ENCODE results near the gene HNRNPCL2. TPM values are rescaled to one million over a fixed set of nuclear protein-coding genes. Genes with fewer than 3 reads are reported as not detected.
"Not testable (repeated sequence)": the region's sequence is repeated elsewhere in the genome, so short reads cannot be mapped to it uniquely, and the experiment has no call there.

HNRNPCL2 gene
- total RNA-seq (2014; rRNA removed; shearing (Covaris generic)) = not detected in 2 replicates
- polyA plus RNA-seq (2015; cell fraction: cytosol; rRNA removed) = not detected in 2 replicates
- not detected in 2 replicates for polyA plus RNA-seq (2015; cell fraction: nucleus; rRNA removed)

GRCh38 chr1:13116754-13117153, at the start of gene HNRNPCL2:
Gene HNRNPCL2 (minus strand): TSS chr1:13116854. CDS start chr1:13116400, 454 bp downstream.
- DNase-seq (ENCODE audit: low read depth, low spot score); in situ Hi-C loops (cut with HindIII; ENCODE audit: low pct_unique_long_range_greater_than_20kb, low sequenced_read_pairs): not testable (repeated sequence)

GRCh38 chr1:13165531-13165930, 48.9 kb upstream of the HNRNPCL2 start, which contains the start of gene HNRNPCL4:
Gene HNRNPCL4 (minus strand): TSS chr1:13165631. CDS start chr1:13165467, 164 bp downstream.
- in situ Hi-C loops (cut with HindIII; ENCODE audit: low pct_unique_long_range_greater_than_20kb, low sequenced_read_pairs) = not testable (repeated sequence)

DNA sequence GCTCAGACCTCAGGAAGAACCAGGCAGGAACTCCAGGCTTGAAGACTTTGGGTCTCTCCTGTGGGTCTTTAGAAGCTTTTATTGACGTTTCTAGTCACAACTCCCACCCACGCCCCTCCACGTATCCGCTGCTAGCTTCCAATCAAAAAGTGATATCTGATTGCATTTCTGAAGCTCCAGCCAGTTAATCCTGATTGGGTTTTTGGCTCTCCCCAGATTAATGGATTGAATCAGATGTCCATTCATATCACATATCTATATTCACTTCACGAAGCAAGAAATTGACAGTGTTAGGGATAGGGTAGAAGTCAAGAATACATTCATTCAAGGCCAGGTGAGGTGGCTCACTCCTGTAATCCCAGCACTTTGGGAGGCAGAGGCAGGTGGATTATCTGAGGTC, 39.3 kb upstream of the HNRNPCL2 start, which contains the start of gene PRAMEF26:
Gene PRAMEF26, minus strand, starts transcription at position 101 of the 400 bp plus-strand sequence. CDS start 2,914 bp downstream, outside the sequence.
- DNase-seq (ENCODE audit: low read depth, low spot score); in situ Hi-C loops (cut with HindIII; ENCODE audit: low pct_unique_long_range_greater_than_20kb, low sequenced_read_pairs): not testable (repeated sequence)

More at GRCh38 chr1:13165531-13165930, 48.9 kb upstream of the HNRNPCL2 start, which contains the start of gene HNRNPCL4:
- DNase-seq (ENCODE audit: low read depth, low spot score) = not testable (repeated sequence)

- in situ Hi-C loops (cut with HindIII; ENCODE audit: low pct_unique_long_range_greater_than_20kb, low sequenced_read_pairs); DNase-seq (ENCODE audit: low read depth, low spot score): not testable (repeated sequence)
These were observed 46.2 kb downstream of the HNRNPCL2 start, which contains the start of gene PRAMEF25 for GRCh38 chr1:13070474-13070873. Gene PRAMEF25 (plus strand): TSS chr1:13070774. CDS start chr1:13073694, 2,920 bp downstream.

Other genes with a start within 250 kb of the HNRNPCL2 start
- gene PRAMEF4, start 230.7 kb downstream of the HNRNPCL2 start, total RNA-seq (2014; rRNA removed; shearing (Covaris generic)) = not detected in 2 replicates
- gene PRAMEF10, start 218.6 kb downstream of the HNRNPCL2 start, total RNA-seq (2014; rRNA removed; shearing (Covaris generic)) = not detected in 2 replicates
- not detected in 2 replicates for gene PRAMEF7, start 200.2 kb downstream of the HNRNPCL2 start, total RNA-seq (2014; rRNA removed; shearing (Covaris generic))
- not detected in 2 replicates for gene PRAMEF6, start 169.3 kb downstream of the HNRNPCL2 start, total RNA-seq (2014; rRNA removed; shearing (Covaris generic))
- not detected in 2 replicates for gene PRAMEF27, start 60.3 kb downstream of the HNRNPCL2 start, total RNA-seq (2014; rRNA removed; shearing (Covaris generic))
- not detected in 2 replicates for gene HNRNPCL3, start 56.1 kb downstream of the HNRNPCL2 start, total RNA-seq (2014; rRNA removed; shearing (Covaris generic))
- gene PRAMEF25, start 46.1 kb downstream of the HNRNPCL2 start, total RNA-seq (2014; rRNA removed; shearing (Covaris generic)) = not detected in 2 replicates
- not detected in 2 replicates for gene PRAMEF26, start 39.2 kb upstream of the HNRNPCL2 start, total RNA-seq (2014; rRNA removed; shearing (Covaris generic))
- gene HNRNPCL4, start 48.8 kb upstream of the HNRNPCL2 start, total RNA-seq (2014; rRNA removed; shearing (Covaris generic)) = not detected in 2 replicates
- not detected in 2 replicates for gene PRAMEF9, start 55.0 kb upstream of the HNRNPCL2 start, total RNA-seq (2014; rRNA removed; shearing (Covaris generic))
- gene PRAMEF13, start 84.6 kb upstream of the HNRNPCL2 start, total RNA-seq (2014; rRNA removed; shearing (Covaris generic)) = not detected in 2 replicates
- gene PRAMEF18, start 109.3 kb upstream of the HNRNPCL2 start, total RNA-seq (2014; rRNA removed; shearing (Covaris generic)) = not detected in 2 replicates
- not detected in 2 replicates for gene PRAMEF5, start 137.3 kb upstream of the HNRNPCL2 start, total RNA-seq (2014; rRNA removed; shearing (Covaris generic))
- not detected in 2 replicates for gene PRAMEF8, start 168.3 kb upstream of the HNRNPCL2 start, total RNA-seq (2014; rRNA removed; shearing (Covaris generic))
- not detected in 2 replicates for gene PRAMEF33, start 186.7 kb upstream of the HNRNPCL2 start, total RNA-seq (2014; rRNA removed; shearing (Covaris generic))
- not detected in 2 replicates for gene PRAMEF15, start 198.7 kb upstream of the HNRNPCL2 start, total RNA-seq (2014; rRNA removed; shearing (Covaris generic))
- not detected in 2 replicates for gene PRAMEF14, start 230.3 kb upstream of the HNRNPCL2 start, total RNA-seq (2014; rRNA removed; shearing (Covaris generic))

Measured in SK-MEL-5 (cell line).